SK-N-SH (cell line): ENCODE results near the gene NAT8L.

Experiments
- EP300 ChIP-seq, 2 experiments: IDR thresholded peaks; 2 replicates each; pipeline versions ENCODE4 v1.4.0 to v1.6.1; 2012; ENCODE audit warnings: borderline replicate concordance in 1 of 2, low read depth in 1 of 2, low read length in 1 of 2
- JUND ChIP-seq: IDR thresholded peaks from 2 replicates; pipeline ENCODE4 v1.4.0; 2012
- NFIC ChIP-seq: IDR thresholded peaks from 2 replicates; pipeline ENCODE4 v1.4.0; 2012; ENCODE audit warnings: borderline replicate concordance
- NRF1 ChIP-seq: IDR thresholded peaks from 2 replicates; pipeline ENCODE4 v1.6.1; 2012; ENCODE audit warnings: low read depth, mild to moderate bottlenecking, low read length
- POLR2AphosphoS5 ChIP-seq: IDR thresholded peaks from 2 replicates; pipeline ENCODE4 v1.6.1; 2012; ENCODE audit warnings: low read depth, low read length
- YY1 ChIP-seq: IDR thresholded peaks from 2 replicates; pipeline ENCODE4 v1.4.0; 2012; ENCODE audit warnings: low read depth, mild to moderate bottlenecking
- TF ChIP-seq, protein P1 (sequence below): fragments of 200-600 bp; sonication (generic); IDR thresholded peaks from 2 replicates; pipeline ENCODE4 v1.6.1; 2017; ENCODE audit warnings: antibody characterized with exemption, mild to moderate bottlenecking, moderate library complexity
- TF ChIP-seq, protein P2 (sequence below): IDR thresholded peaks from 2 replicates; pipeline ENCODE4 v1.4.0; 2012; ENCODE audit warnings: low read depth, borderline replicate concordance

DNA sequence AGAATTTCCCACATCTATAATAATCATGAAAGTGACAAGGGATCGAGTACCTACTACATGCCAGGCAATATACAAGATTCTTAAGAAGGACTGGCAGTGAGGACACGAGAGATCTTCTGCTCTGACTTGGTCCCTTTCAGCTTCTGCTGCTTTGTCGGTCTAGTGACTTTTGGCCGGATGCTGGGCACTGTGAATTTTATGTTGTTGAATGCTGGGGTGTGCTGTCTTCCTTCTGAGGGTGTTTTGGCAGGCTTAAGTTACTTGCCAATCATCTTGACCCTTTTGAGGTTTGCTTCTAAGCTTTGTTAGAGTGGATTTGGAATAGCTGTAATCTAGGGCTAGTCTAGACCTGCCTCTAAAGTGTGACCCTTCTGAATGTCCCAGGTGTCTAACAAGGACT is 23.5 kb downstream of the NAT8L start:
- TF ChIP-seq JUND (no peak), YY1 (no peak), NFIC (no peak), EP300 (IDR thresholded peaks at IDR 0.05; ENCODE audit: borderline replicate concordance in 1 of 2, low read depth in 1 of 2, low read length in 1 of 2) (no peak), POLR2AphosphoS5 (no peak), NRF1 (no peak)
- TF ChIP-seq, protein P1, sequence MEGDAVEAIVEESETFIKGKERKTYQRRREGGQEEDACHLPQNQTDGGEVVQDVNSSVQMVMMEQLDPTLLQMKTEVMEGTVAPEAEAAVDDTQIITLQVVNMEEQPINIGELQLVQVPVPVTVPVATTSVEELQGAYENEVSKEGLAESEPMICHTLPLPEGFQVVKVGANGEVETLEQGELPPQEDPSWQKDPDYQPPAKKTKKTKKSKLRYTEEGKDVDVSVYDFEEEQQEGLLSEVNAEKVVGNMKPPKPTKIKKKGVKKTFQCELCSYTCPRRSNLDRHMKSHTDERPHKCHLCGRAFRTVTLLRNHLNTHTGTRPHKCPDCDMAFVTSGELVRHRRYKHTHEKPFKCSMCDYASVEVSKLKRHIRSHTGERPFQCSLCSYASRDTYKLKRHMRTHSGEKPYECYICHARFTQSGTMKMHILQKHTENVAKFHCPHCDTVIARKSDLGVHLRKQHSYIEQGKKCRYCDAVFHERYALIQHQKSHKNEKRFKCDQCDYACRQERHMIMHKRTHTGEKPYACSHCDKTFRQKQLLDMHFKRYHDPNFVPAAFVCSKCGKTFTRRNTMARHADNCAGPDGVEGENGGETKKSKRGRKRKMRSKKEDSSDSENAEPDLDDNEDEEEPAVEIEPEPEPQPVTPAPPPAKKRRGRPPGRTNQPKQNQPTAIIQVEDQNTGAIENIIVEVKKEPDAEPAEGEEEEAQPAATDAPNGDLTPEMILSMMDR = no peak
- TF ChIP-seq, protein P2, sequence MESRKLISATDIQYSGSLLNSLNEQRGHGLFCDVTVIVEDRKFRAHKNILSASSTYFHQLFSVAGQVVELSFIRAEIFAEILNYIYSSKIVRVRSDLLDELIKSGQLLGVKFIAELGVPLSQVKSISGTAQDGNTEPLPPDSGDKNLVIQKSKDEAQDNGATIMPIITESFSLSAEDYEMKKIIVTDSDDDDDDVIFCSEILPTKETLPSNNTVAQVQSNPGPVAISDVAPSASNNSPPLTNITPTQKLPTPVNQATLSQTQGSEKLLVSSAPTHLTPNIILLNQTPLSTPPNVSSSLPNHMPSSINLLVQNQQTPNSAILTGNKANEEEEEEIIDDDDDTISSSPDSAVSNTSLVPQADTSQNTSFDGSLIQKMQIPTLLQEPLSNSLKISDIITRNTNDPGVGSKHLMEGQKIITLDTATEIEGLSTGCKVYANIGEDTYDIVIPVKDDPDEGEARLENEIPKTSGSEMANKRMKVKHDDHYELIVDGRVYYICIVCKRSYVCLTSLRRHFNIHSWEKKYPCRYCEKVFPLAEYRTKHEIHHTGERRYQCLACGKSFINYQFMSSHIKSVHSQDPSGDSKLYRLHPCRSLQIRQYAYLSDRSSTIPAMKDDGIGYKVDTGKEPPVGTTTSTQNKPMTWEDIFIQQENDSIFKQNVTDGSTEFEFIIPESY = no peak
